Stimulated activated naive CD4-positive, alpha-beta T cell treated with Interleukin-2 at 50 U/mL for 16 hours (primary cell): ENCODE results near the gene CHST11.
"Not testable (repeated sequence)": the region's sequence is repeated elsewhere in the genome, so short reads cannot be mapped to it uniquely, and the experiment has no call there.

Experiments used
- DNase-seq: peaks from one replicate; lab custom pipeline; 2025; lab: John Stamatoyannopoulos, UW

Gene CHST11

GRCh38 chr12:104741497-104742367, 285.0 kb downstream of the CHST11 start:
- DNase-seq = no peak

DNA sequence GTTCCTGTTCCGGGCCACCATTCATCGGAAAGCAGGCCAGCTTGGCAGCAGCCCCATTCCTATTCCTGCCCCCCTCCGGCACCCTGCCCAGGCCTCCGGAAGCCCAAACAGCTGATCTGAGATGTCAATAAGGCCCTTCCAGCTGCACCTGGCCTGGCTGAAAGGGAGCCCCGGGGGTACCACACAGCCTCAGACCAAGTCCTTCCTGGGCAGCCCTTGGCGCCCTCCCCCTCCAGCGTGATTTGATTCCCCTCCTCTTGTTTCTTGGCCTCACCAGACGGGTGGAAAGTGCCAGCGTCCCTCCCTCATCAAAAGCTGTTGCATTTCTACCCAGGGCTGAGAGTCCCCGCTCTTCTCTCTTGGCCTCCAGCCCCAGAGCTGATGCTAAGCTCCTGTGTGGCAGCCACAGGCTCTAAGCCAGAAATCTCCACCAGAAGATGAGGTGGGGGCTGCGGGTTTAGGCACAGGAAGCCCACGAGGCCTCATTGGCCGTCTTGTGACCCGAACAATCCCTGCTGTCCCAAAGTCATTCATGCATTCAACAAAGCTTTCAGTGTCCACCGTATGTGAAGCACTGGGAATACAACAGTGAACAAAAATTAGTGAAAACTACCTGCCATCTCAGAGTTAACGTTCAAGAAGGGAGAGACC, 285.9 kb downstream of the CHST11 start:
- no peak for DNase-seq

DNA sequence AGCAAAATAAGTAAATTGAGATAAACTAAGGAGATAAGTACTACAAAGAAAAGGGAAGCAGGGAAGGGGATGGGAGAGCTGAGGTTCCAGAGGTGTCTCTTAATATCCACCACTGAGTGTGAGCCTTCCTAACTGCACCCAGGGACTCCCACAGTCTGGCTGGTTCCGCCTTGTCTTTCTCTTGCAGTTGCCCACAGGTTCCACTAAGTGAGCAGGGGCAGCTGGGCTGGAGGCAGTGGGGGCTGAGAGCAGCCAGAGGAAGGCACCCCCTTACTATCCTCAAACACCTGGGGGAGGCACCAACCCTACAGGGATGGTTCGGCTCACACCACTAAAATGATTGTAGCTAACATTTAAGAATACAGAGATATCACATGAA, 286.4 kb downstream of the CHST11 start:
- no peak for DNase-seq

GRCh38 chr12:104743753-104744548, 287.2 kb downstream of the CHST11 start:
- DNase-seq = not testable (repeated sequence)

DNA sequence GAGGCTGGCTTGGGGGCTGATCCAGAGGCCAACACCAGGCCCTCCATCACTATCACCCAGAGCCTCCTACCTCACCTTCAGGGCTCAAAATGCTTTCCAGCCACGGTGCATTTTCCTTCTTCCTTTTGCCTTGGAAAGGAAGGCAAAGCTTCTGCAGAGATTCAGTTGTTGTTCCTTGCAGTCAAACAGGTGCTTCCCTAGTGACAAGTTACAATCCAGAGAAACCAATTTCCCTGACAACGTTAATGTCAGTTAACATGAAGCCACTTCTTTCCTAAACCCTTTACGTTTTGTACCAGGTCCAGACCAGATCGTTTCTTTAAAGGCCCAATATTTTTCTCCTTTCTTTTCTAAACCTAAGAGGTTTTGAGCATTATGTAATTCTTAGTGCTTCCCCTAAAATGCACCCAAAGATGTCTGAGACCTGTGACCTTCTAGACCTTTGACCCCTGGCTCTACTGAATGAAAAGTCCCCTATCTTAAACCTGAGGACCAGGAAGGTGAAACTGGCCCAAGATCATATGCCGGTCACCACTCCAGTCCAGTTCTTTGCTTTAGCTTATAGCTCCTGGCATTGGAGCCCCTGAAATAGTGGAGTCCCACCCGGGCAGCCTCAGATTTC, 289.8 kb downstream of the CHST11 start:
- no peak for DNase-seq

GRCh38 chr12:104747330-104747729, 290.6 kb downstream of the CHST11 start:
- no peak for DNase-seq

DNA sequence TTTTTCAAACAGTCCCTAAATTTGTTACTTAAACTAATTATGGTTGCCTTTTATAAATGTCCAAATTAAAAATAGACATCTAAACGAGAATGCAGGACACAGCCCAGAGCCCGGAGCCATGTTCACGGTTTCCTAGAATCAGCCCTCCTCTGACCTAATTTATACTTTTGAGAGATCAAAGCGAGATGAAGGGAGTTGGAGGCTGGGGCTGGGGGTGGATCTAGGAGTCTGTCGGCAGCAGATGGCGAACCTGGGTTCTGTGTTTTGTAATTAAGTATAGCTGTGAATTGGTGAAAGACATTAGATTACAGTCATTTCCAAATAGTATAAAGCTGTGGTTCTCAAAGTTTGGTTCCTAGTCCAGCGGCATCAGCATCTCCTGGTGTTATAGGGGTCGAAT, 291.2 kb downstream of the CHST11 start:
- DNase-seq = no peak

DNA sequence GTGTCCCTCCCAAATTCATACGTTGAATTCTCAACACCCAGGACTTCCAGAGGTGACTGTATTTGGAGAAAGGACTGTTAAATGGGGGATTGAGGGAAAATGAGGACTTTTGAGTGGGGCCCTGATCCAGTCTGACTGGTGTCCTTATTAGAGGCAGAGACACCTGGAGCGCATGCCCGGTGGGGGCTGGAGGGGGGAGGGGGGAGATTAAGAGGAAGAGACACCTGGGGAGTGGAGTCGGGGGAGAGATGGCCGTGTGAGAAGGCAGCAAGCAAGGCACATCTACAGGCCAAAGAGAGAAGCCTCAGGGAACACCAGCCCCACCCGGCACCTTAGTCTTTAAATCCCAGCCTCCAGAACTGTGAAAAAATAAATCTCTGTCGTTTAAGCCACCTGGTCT, 291.6 kb downstream of the CHST11 start:
- DNase-seq = no peak

- DNase-seq = no peak
Measured at GRCh38 chr12:104748790-104749189, 292.0 kb downstream of the CHST11 start.

- no peak for DNase-seq
Measured at GRCh38 chr12:104749545-104749944, 292.8 kb downstream of the CHST11 start.

GRCh38 chr12:104750061-104750460, 293.3 kb downstream of the CHST11 start:
- no peak for DNase-seq

- no peak for DNase-seq
Measured at GRCh38 chr12:104751120-104751519, 294.4 kb downstream of the CHST11 start.

DNA sequence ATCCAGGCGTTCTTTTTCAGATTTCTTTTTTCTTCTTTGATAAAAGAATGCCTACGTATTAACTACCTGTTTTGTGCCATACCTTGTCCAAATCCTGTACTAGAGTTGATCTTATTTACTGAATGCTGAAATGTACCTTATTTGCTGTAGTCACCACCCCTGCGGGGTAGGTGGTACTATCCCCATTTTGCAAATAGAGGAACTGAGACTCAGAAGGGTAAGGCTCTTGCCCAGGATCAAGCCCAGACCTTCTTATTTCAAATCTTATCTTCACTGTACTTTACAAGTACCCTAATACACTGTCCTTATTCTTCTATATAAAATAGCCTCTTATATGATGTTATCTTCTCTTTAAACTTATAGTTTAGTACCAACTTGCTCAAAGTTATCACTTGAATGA, 294.8 kb downstream of the CHST11 start:
- DNase-seq = no peak

DNA sequence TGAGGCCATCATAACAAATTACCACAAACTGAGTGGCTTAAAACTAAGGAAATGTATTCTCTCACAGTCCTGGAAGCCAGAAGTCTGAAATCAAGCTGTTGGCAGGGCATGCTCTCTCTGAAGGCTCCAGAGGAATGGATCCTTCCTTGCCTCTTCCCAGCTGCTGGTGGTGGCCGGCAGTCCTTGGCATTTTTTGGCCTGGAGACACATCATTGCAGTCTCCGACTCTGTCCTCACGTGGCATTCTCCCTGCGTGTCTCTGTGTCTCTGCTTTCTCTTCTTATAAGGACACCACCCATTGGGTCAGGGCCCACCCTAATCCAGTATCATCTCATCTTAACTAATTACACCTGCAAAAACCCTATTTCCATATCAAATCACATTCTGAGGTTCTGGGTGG, 295.3 kb downstream of the CHST11 start:
- DNase-seq = no peak

DNA sequence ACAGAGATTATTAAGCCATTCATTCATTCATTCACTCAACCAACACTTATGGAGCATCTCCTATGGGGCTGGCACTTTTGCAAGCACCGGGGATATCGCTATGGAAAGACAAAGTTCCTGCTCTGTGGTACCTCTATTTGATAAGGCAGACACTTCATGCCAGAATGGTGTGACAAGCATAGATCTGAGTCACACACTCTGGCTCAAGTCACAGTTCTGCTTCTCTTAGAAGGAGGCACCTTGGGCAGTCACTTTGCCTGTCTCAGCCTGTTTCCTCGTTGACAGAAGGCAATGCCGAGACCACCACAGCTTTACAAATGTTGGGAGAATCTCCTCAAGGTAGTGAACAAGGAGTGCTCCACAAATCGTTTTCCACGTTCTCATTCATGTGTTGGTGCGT, 296.1 kb downstream of the CHST11 start:
- DNase-seq = no peak

DNA sequence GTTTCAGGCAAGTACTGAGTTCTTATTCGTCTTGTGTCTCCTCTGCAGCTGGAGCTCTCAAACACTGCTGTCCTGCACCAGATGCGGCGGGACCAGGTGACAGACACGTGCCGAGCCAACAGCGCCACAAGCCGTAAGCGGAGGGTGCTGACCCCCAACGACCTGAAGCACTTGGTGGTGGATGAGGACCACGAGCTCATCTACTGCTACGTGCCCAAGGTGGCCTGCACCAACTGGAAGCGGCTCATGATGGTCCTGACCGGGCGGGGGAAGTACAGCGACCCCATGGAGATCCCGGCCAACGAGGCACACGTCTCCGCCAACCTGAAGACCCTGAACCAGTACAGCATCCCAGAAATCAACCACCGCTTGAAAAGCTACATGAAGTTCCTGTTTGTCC, 300.2 kb downstream of the CHST11 start:
- DNase-seq = no peak

GRCh38 chr12:104758771-104759170, 302.0 kb downstream of the CHST11 start:
- no peak for DNase-seq

- DNase-seq = no peak
Measured at GRCh38 chr12:104761091-104761490, 304.3 kb downstream of the CHST11 start.

GRCh38 chr12:104761611-104762010, 304.9 kb downstream of the CHST11 start:
- DNase-seq = no peak

GRCh38 chr12:104763168-104763805, 306.5 kb downstream of the CHST11 start:
- no peak for DNase-seq

DNA sequence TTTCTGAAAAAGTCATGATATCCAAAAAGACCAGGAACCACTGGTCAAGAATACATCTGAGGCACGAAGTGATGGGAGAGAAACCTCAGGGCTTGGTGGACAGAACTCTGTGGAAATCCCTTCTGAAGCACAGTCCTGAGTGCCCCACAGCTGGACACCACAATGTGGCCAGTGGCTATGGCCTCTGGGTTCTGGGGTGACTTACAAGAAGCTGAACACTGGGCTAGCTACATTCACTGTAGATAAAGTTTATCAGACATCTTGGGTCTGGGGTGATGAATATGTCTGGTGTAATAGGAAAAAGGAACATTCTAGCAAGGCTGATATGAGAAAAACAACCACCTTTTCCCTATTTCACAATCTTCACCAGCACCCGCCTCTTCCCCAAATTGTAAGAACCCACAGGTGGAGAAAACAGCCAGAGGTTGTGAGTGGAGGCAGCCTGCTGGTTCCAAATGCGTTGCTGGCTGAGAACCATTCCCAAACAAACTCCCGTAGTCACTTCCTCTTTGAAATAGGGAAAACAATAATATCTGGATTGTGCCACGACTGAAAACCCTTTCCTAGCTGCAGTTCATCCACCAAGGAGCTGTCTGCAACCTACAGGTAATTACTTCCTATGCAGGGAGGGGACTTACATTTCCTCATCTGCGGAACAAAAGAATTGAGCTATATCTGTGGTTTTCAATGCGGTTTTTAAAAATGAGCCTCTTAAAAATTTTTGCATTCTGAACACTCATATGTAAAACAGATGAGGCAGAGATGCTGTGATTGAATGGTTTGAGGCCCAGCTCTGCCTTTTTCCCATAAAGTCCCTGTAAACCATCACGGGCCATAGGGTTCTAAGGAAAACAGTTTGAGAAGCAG, 307.7 kb downstream of the CHST11 start:
- DNase-seq = no peak
